HG02610 (cell line): ENCODE measurements around the gene LGALS14.
"Not testable (repeated sequence)": the region's sequence is repeated elsewhere in the genome, so short reads cannot be mapped to it uniquely, and the experiment has no call there.

Experiments used
- ATAC-seq: cut with Tn5 transposase; IDR thresholded peaks from one replicate; pipeline ENCODE4 v1.9.1; 2021; ENCODE audit warnings: mild to moderate bottlenecking, moderate library complexity; ENCODE audit not compliant: unreplicated experiment

Gene LGALS14

GRCh38 chr19:39704181-39705044 is at the start of gene LGALS14:
LGALS14 (plus strand) TSS chr19:39704481; CDS start chr19:39704529, 48 bp downstream.
- no peak for ATAC-seq

GRCh38 chr19:39655613-39656012 is 48.7 kb upstream of the LGALS14 start, which contains the start of gene LGALS16:
LGALS16 (plus strand) TSS chr19:39655913; CDS start chr19:39655962, 49 bp downstream.
- ATAC-seq, result no peak

GRCh38 chr19:39659791-39660190 is 44.5 kb upstream of the LGALS14 start:
- no peak for ATAC-seq

GRCh38 chr19:39660661-39661060 is 43.6 kb upstream of the LGALS14 start:
- no peak for ATAC-seq

- no peak for ATAC-seq
Measured at GRCh38 chr19:39661565-39661964, 42.7 kb upstream of the LGALS14 start.

- not testable (repeated sequence) for ATAC-seq
Measured at GRCh38 chr19:39669860-39670259, 34.4 kb upstream of the LGALS14 start.

- ATAC-seq, result no peak
Measured at GRCh38 chr19:39670998-39671397, 33.3 kb upstream of the LGALS14 start.

GRCh38 chr19:39671739-39672363 is 32.4 kb upstream of the LGALS14 start:
- no peak for ATAC-seq

GRCh38 chr19:39672473-39672872 is 31.8 kb upstream of the LGALS14 start:
- ATAC-seq, result no peak

- not testable (repeated sequence) for ATAC-seq
Measured at GRCh38 chr19:39673862-39674261, 30.4 kb upstream of the LGALS14 start.

GRCh38 chr19:39676004-39676403 is 28.3 kb upstream of the LGALS14 start:
- no peak for ATAC-seq

GRCh38 chr19:39677961-39678889 is 26.1 kb upstream of the LGALS14 start:
- no peak for ATAC-seq

GRCh38 chr19:39679056-39679790 is 25.1 kb upstream of the LGALS14 start:
- peak; percentile 73 for ATAC-seq

GRCh38 chr19:39679791-39680168 is 24.5 kb upstream of the LGALS14 start:
- peak; percentile 3 for ATAC-seq

GRCh38 chr19:39680593-39680992 is 23.7 kb upstream of the LGALS14 start:
- no peak for ATAC-seq

- ATAC-seq, result no peak
Measured at GRCh38 chr19:39681416-39681815, 22.9 kb upstream of the LGALS14 start.

- ATAC-seq, result no peak
Measured at GRCh38 chr19:39684267-39684666, 20.0 kb upstream of the LGALS14 start.

GRCh38 chr19:39686739-39687138 is 17.5 kb upstream of the LGALS14 start:
- no peak for ATAC-seq

GRCh38 chr19:39688637-39689036 is 15.6 kb upstream of the LGALS14 start:
- ATAC-seq, result not testable (repeated sequence)

- no peak for ATAC-seq
Measured at GRCh38 chr19:39692166-39692565, 12.1 kb upstream of the LGALS14 start.
